CD4-positive, alpha-beta T cell (primary cell): ENCODE data around the gene CD72. TPM values are rescaled to one million over a fixed set of nuclear protein-coding genes. Genes with fewer than 3 reads are reported as not detected.

Source experiments
- ATAC-seq: fragments of 200-7000 bp; cut with Tn5 transposase; one replicate; pipeline ENCODE4 v1.10.0; 2022; ENCODE audit warnings: mild to moderate bottlenecking; ENCODE audit not compliant: poor library complexity
- CTCF ChIA-PET: fragments of 350-600 bp; sonication (Branson Sonifier 250); formaldehyde crosslinking; loops from one replicate; lab custom pipeline; 2021; ENCODE audit warnings: antibody characterized with exemption, inconsistent platforms; lab: Charles Lee
- POLR2A ChIA-PET: fragments of 350-600 bp; sonication (Branson Sonifier 250); formaldehyde crosslinking; loops from one replicate; lab custom pipeline; 2021; ENCODE audit warnings: antibody characterized with exemption, inconsistent platforms; lab: Charles Lee
- DNase-seq, 14 experiments: peaks; one replicate each; pipeline ENCODE4 v3.0.0-alpha.2; 2013 to 2020; ENCODE audit warnings: mixed read lengths in 2 of 14
- H3K27ac ChIP-seq, 2 donors: one replicate each; pipeline versions ENCODE4 v1.5.1 to v1.7.0; 2013; ENCODE audit warnings: low read length in 2 of 2, low read depth in 1 of 2, mild to moderate bottlenecking in 1 of 2
- H3K27me3 ChIP-seq, 2 experiments: 1 replicate in 1 of 2; 2 replicates in 1 of 2; pipeline versions ENCODE4 v1.6.1 to v1.7.0; 2013; ENCODE audit warnings: low read length in 2 of 2, control low read depth in 1 of 2, mild to moderate bottlenecking in 1 of 2, moderate library complexity in 1 of 2; ENCODE audit not compliant: insufficient read depth in 2 of 2, control insufficient read depth in 1 of 2
- H3K36me3 ChIP-seq: one replicate; pipeline ENCODE4 v1.6.1; 2013; ENCODE audit warnings: low read length, control low read depth; ENCODE audit not compliant: insufficient read depth
- H3K4me1 ChIP-seq: one replicate; pipeline ENCODE4 v1.6.1; 2013; ENCODE audit warnings: low read length, control low read depth; ENCODE audit not compliant: insufficient read depth
- H3K4me3 ChIP-seq: one replicate; pipeline ENCODE4 v1.5.1; 2013; ENCODE audit warnings: mild to moderate bottlenecking, low read length, moderate library complexity
- H3K9me3 ChIP-seq, 2 experiments: 1 replicate in 1 of 2; 2 replicates in 1 of 2; pipeline versions ENCODE4 v1.6.1 to v1.7.0; 2013; ENCODE audit warnings: low read length in 2 of 2, mild to moderate bottlenecking in 2 of 2, control low read depth in 1 of 2, moderate library complexity in 1 of 2; ENCODE audit not compliant: control insufficient read depth in 1 of 2, insufficient read depth in 1 of 2
- H3K27ac Mint-ChIP-seq: one replicate; pipeline ENCODE4 v1.8.0; 2020; ENCODE audit warnings: mixed read lengths
- H3K27me3 Mint-ChIP-seq: one replicate; pipeline ENCODE4 v1.8.0; 2021; ENCODE audit warnings: mixed read lengths
- H3K36me3 Mint-ChIP-seq: one replicate; pipeline ENCODE4 v1.8.0; 2021; ENCODE audit warnings: low read depth, mixed read lengths
- H3K4me1 Mint-ChIP-seq: one replicate; pipeline ENCODE4 v1.8.0; 2021; ENCODE audit warnings: low read depth, mixed read lengths
- H3K4me3 Mint-ChIP-seq: one replicate; pipeline ENCODE4 v1.8.0; 2020; ENCODE audit warnings: mild to moderate bottlenecking, mixed read lengths
- H3K9me3 Mint-ChIP-seq: one replicate; pipeline ENCODE4 v1.8.0; 2020; ENCODE audit warnings: mixed read lengths
- CTCF ChIP-seq: fragments of 200-600 bp; IDR thresholded peaks from one replicate; pipeline ENCODE4 v1.8.0; 2022; ENCODE audit warnings: antibody characterized with exemption, mild to moderate bottlenecking
- intact Hi-C, 2 experiments: fragments of 100-400 bp; cut with DNase I in 1 of 2; cut with micrococcal nuclease in 1 of 2; formaldehyde crosslinking; loops; one replicate each; pipeline versions ENCODE4 v1.15.1 to v1.9.0; 2023 to 2025; cut with DNase I, micrococcal nuclease
- total RNA-seq, 174 experiments: library from RNA in 2 of 174; stranded (reverse) in 2 of 174; gene quantifications; one replicate each; pipeline ENCODE4 v1.2.3 and lab custom pipeline; 2021 to 2026

The CD72 gene
- total RNA-seq, 2 experiments from 2014 or later = 2.3 to 3.6 TPM

DNA sequence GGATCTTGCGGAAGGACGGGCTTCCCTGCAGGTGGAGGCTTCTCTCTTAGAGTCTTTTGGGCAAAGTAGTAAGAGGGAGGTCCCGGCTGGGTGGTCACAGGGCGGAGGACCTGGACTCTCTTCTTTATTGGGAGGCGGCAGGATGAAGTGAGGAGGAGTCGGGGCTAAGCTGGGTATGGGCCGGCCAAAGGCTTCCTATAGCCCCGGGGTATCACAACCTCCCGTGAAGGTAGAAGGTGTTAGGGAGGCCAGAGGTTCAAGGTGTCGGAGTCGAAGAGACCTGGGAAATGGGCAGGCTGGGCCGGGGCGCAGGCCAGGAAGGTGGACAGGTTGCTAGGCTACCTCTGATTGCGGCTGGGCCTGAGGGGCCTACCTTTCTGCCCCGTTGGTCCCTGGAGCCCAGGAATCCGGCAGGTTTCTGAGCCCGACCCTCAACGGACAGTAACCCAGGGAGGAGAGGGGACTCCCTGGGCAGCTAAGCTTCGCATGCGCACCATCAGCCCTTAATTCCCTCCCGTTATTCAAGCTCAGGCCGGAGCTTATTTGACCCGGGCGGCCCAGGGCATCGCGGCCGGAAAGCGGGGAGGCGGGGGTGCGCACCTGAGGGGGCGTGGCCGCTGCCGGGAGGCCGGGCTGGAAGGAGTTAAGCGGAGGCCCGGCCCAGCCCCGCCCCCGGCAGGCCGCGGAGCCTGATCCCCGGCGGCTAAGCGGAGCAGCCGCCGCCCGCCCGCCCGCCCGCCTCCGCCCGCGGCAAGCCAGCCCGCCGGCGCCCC is 13.4 kb downstream of the CD72 start, which contains the start of gene TESK1:
Gene TESK1 (plus strand): TSS at position 685 of the 773 bp plus-strand sequence. CDS start 358 bp downstream, outside the sequence.
- Mint-ChIP-seq H3K4me3 (peak within 1 kb of the TSS; percentile 99), H3K4me1 (peaks cover 33% of the 10 kb centered on the region), H3K27ac (peak within 1 kb of the TSS; percentile 96), H3K27me3 (no peaks in the 10 kb centered on the region), H3K36me3 (peaks cover 26% of the 10 kb centered on the region), H3K9me3 (no peaks in the 10 kb centered on the region)
- ATAC-seq = peak; percentile 17
- ChIA-PET CTCF (interaction anchor here (1.1 to 4.3 kb wide), 8 partner anchors 12 to 145 kb away, joined by 5 to 31 read pairs (median 10); partner anchors contain the start of genes CCDC107, CREB3, RMRP and TLN1), POLR2A (interaction anchor here (1.7 to 3.9 kb wide), 6 partner anchors 12 to 127 kb away, joined by 7 to 45 read pairs (median 18); partner anchors contain the start of genes CCDC107, CD72, CREB3 and RMRP)
- peaks cover 30% of the 10 kb centered on the region for H3K36me3 ChIP-seq
- no peaks in the 10 kb centered on the region for H3K9me3 ChIP-seq
- intact Hi-C loops = loop anchor here (1.0 to 10.0 kb wide), 12 partner anchors 42 to 1160 kb away; partner anchors contain the start of genes CCDC107 (in 2 of the 2), CREB3 (in 2 of the 2), RMRP (in 2 of the 2) and TLN1 (in 2 of the 2)
- no peak for TF ChIP-seq CTCF
- H3K4me3 ChIP-seq = peak within 1 kb of the TSS; percentile 94
- peak within 1 kb of the TSS; percentile 73 to 89 for H3K27ac ChIP-seq
- peak; percentile 64 to 93 (median 80) for DNase-seq
- H3K27me3 ChIP-seq = no peaks in the 10 kb centered on the region
- H3K4me1 ChIP-seq = peaks cover 43% of the 10 kb centered on the region

- Histone ChIP-seq H3K9me3 (no peaks in the 10 kb centered on the region), H3K4me1 (peaks cover 43% of the 10 kb centered on the region), H3K27ac (peak overlapping the region; percentile 73 to 89), H3K27me3 (no peaks in the 10 kb centered on the region), H3K4me3 (peak overlapping the region; percentile 94), H3K36me3 (peaks cover 23% of the 10 kb centered on the region)
- ChIA-PET CTCF (interaction anchor here (0.7 to 4.3 kb wide), 26 partner anchors 9 to 532 kb away, joined by 3 to 31 read pairs (median 4); partner anchors contain the start of genes ARHGEF39, CCDC107, CREB3 and RMRP), POLR2A (interaction anchor here (0.6 to 3.9 kb wide), 13 partner anchors 11 to 1336 kb away, joined by 3 to 45 read pairs (median 4); partner anchors contain the start of genes CCDC107, CD72, CREB3 and RMRP)
- H3K4me1 Mint-ChIP-seq = peaks cover 33% of the 10 kb centered on the region
- peaks cover 25% of the 10 kb centered on the region for H3K36me3 Mint-ChIP-seq
- H3K27ac Mint-ChIP-seq = peak overlapping the region; percentile 96
- DNase-seq (peak; percentile 98 to 100 (median 99)), ATAC-seq (peak; percentile 88)
- H3K27me3 Mint-ChIP-seq = no peaks in the 10 kb centered on the region
- H3K9me3 Mint-ChIP-seq = no peaks in the 10 kb centered on the region
- peak; percentile 98 for TF ChIP-seq CTCF
- H3K4me3 Mint-ChIP-seq = peak overlapping the region; percentile 99
- intact Hi-C loops = loop anchor here (1.0 to 10.0 kb wide), 11 partner anchors 43 to 1161 kb away; partner anchors contain the start of genes ATOSB (in 1 of the 2), CCDC107 (in 1 of the 2), CREB3 (in 1 of the 2) and RMRP (in 1 of the 2)
These were observed 14.1 kb downstream of the CD72 start for GRCh38 chr9:35603986-35604577.

GRCh38 chr9:35603506-35603985 is 14.7 kb downstream of the CD72 start:
- H3K27ac ChIP-seq = peak overlapping the region; percentile 52 to 65
- no peak for TF ChIP-seq CTCF
- intact Hi-C loops = loop anchor here (5.0 to 10.0 kb wide), 4 partner anchors 279 to 1161 kb away; partner anchors contain the start of gene ATOSB (in 1 of the 2)
- ChIA-PET POLR2A (interaction anchor here (0.6 to 3.9 kb wide), 12 partner anchors 12 to 1336 kb away, joined by 3 to 45 read pairs (median 4); partner anchors contain the start of genes CCDC107, CREB3, RMRP and SIT1), CTCF (interaction anchor here (0.7 to 4.3 kb wide), 26 partner anchors 8 to 531 kb away, joined by 3 to 31 read pairs (median 4); partner anchors contain the start of genes ARHGEF39, CCDC107, CREB3 and RMRP)
- peak overlapping the region; percentile 94 for H3K4me3 ChIP-seq
- no peaks in the 10 kb centered on the region for H3K9me3 ChIP-seq
- Mint-ChIP-seq H3K9me3 (no peaks in the 10 kb centered on the region), H3K4me3 (peak overlapping the region; percentile 99), H3K4me1 (peaks cover 33% of the 10 kb centered on the region), H3K27me3 (no peaks in the 10 kb centered on the region), H3K27ac (peak overlapping the region; percentile 96), H3K36me3 (peaks cover 20% of the 10 kb centered on the region)
- no peaks in the 10 kb centered on the region for H3K27me3 ChIP-seq
- ATAC-seq (no peak), DNase-seq (peak in 5 of 14 experiments; percentile 12 to 55 (median 28))
- peaks cover 18% of the 10 kb centered on the region for H3K36me3 ChIP-seq
- H3K4me1 ChIP-seq = peaks cover 43% of the 10 kb centered on the region
